Choroid plexus epithelial cell (primary cell): ENCODE data around the gene XG.
A peak's percentile ranks its signal among the peaks of the same experiment; 100 is the strongest.

Experiments
- DNase-seq: peaks from one replicate; pipeline ENCODE4 v3.0.0-alpha.2; 2010; ENCODE audit warnings: low read depth
- H3K4me3 ChIP-seq: 2 replicates; pipeline ENCODE4 v1.5.1; 2011; ENCODE audit warnings: low read depth, mild to moderate bottlenecking, control low read depth, low read length, moderate library complexity
- CTCF ChIP-seq: conservative IDR thresholded peaks from 2 replicates; pipeline ENCODE4 v1.5.1; 2011; ENCODE audit warnings: low read depth, mild to moderate bottlenecking, control low read depth, inconsistent platforms, low read length, moderate library complexity

Gene XG

GRCh38 chrX:2859197-2859797 lies 107.5 kb downstream of the XG start:
- TF ChIP-seq CTCF = no peak
- no peak for DNase-seq

GRCh38 chrX:2862404-2862803 lies 110.6 kb downstream of the XG start:
- DNase-seq = no peak

More at GRCh38 chrX:2859197-2859797, 107.5 kb downstream of the XG start:
- H3K4me3 ChIP-seq = no peak overlapping the region

GRCh38 chrX:2863646-2864045 lies 111.8 kb downstream of the XG start:
- DNase-seq = peak; percentile 50
- H3K4me3 ChIP-seq = no peak overlapping the region
- TF ChIP-seq CTCF = no peak

More at GRCh38 chrX:2862404-2862803, 110.6 kb downstream of the XG start:
- H3K4me3 ChIP-seq = no peak overlapping the region
- TF ChIP-seq CTCF = no peak
